ENCODE measurements around the gene MRRF.

- TF ChIP-seq REST (IDR thresholded peaks at IDR 0.05; ENCODE audit: insufficient read depth in 1 of 2, low read depth in 2 of 2, low read length in 2 of 2) (no peak), TAF1 (IDR thresholded peaks at IDR 0.05; ENCODE audit: borderline replicate concordance, insufficient read depth, low read length) (no peak), POLR2AphosphoS5 (IDR thresholded peaks at IDR 0.05; ENCODE audit: low read depth, low read length) (no peak), SIN3A (IDR thresholded peaks at IDR 0.05; ENCODE audit: borderline replicate concordance, insufficient read depth, low read length) (no peak)
These were observed 55.8 kb downstream of the MRRF start for GRCh38 chr9:122320413-122320881.
